ENCODE data around the gene PRPS1. TPM values are rescaled to one million over a fixed set of nuclear protein-coding genes. Genes with fewer than 3 reads are reported as not detected.
A peak's percentile ranks its signal among the peaks of the same experiment; 100 is the strongest.

Gene PRPS1
- total RNA-seq, 2 donors from 2014 or later: 37.5 to 37.6 TPM

DNA sequence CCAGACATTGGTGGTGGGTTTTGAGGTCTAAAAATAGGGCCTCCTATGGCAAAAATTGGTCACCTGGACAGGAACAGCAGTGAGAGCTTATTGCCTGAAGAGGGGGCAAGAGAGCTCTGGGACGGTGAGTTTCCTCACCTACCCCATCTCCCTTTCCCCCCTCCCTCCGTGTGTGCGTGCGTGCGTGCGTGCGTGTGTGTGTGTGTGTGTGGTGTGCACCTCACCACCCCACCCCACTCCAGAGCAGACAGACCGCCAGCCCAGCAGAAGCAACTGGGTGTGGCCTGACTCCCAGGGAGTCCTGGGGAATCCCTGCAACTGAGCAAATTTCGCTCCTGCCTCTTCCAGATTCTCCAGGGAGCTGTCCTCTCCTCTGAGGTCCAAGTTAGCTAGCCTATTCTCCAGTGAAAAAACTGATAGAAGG is 44.7 kb downstream of the PRPS1 start:
- H3K36me3 ChIP-seq: no peaks in the 10 kb centered on the region
- DNase-seq (ENCODE audit: low spot score): peak; percentile 58
- no peaks in the 10 kb centered on the region for H3K9me3 ChIP-seq
- no peak overlapping the region for H3K4me3 ChIP-seq
- WGBS: 4% methylated on average over 9 of the region's 9 CpGs
- intact Hi-C loops (cut with DNase I): loop anchor here (5.0 kb wide), 1 partner anchor 104 kb away; the partner anchor contains the start of genes NCBP2L and TSC22D3
- H3K27me3 ChIP-seq (replicated peaks; ENCODE audit: insufficient read depth): no peaks in the 10 kb centered on the region
- peak overlapping the region; percentile 89 for H3K27ac ChIP-seq
- TF ChIP-seq POLR2A (IDR thresholded peaks at IDR 0.05) (no peak), POLR2AphosphoS5 (IDR thresholded peaks at IDR 0.05) (peak; percentile 61)
- TF ChIP-seq, protein P1, sequence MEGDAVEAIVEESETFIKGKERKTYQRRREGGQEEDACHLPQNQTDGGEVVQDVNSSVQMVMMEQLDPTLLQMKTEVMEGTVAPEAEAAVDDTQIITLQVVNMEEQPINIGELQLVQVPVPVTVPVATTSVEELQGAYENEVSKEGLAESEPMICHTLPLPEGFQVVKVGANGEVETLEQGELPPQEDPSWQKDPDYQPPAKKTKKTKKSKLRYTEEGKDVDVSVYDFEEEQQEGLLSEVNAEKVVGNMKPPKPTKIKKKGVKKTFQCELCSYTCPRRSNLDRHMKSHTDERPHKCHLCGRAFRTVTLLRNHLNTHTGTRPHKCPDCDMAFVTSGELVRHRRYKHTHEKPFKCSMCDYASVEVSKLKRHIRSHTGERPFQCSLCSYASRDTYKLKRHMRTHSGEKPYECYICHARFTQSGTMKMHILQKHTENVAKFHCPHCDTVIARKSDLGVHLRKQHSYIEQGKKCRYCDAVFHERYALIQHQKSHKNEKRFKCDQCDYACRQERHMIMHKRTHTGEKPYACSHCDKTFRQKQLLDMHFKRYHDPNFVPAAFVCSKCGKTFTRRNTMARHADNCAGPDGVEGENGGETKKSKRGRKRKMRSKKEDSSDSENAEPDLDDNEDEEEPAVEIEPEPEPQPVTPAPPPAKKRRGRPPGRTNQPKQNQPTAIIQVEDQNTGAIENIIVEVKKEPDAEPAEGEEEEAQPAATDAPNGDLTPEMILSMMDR (IDR thresholded peaks at IDR 0.05): peak; percentile 44 to 85 (median 70)
- no peaks in the 10 kb centered on the region for H3K4me1 ChIP-seq (replicated peaks)

DNA sequence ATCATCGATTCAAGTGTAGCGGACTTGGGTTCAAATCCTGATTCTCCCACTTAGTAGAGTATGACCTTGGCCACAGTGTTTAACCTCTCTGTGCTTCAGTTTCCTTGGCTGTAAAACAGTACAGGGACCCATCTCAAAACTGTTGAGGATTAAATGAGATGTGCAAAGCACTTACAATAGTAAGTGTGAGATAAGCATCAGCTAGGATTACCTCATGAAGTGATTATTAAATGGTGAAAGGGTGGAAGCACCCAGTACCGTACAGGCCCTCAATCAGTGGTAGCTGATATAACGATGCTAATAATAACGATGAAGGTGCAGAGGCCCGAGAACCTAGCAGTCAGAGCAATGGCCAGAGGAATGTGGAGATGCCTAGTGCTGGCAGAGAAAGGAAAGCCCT is 45.1 kb downstream of the PRPS1 start:
- TF ChIP-seq POLR2A (IDR thresholded peaks at IDR 0.05): no peak
- no peak for TF ChIP-seq POLR2AphosphoS5 (IDR thresholded peaks at IDR 0.05)
- TF ChIP-seq, protein P1 (IDR thresholded peaks at IDR 0.05): no peak
- WGBS: 63% methylated on average over 6 of the region's 6 CpGs
- Histone ChIP-seq H3K36me3 (no peaks in the 10 kb centered on the region), H3K4me3 (no peak overlapping the region), H3K9me3 (no peaks in the 10 kb centered on the region), H3K27me3 (replicated peaks; ENCODE audit: insufficient read depth) (no peaks in the 10 kb centered on the region), H3K4me1 (replicated peaks) (no peaks in the 10 kb centered on the region), H3K27ac (peak overlapping the region; percentile 89)
- no peak for DNase-seq (ENCODE audit: low spot score)
- intact Hi-C loops (cut with DNase I): loop anchor here (5.0 kb wide), 1 partner anchor 104 kb away; the partner anchor contains the start of genes NCBP2L and TSC22D3

DNA sequence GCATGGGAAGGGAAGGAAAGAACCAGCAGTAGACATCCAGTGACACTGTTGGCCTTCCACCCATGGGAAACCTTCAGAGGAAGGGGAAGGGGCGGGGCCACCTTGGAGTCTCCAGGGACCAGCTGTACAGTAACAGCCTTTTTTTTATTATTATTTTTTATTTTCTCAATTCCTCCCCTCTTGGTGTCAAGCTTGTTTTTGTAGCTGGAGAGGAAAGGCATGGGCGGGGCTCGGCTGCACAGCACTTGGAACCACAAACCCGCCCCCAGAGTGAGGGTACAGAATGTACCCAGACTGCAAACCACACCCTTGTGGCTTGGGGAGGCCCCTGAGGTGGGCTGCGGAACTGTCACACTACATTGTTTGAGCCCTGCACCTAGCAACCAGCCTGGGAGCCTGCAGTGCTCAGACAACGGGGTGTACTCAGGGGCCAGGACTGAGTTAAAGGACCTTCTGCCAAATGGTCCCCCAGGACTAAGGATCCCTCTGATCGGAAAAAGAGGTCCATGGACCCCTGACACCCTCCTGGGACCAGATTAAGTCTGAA is 45.7 kb downstream of the PRPS1 start:
- no peaks in the 10 kb centered on the region for H3K4me1 ChIP-seq (replicated peaks)
- H3K36me3 ChIP-seq: no peaks in the 10 kb centered on the region
- intact Hi-C loops (cut with DNase I): loop anchor here (5.0 kb wide), 1 partner anchor 103 kb away; the partner anchor contains the start of genes NCBP2L and TSC22D3
- no peaks in the 10 kb centered on the region for H3K27me3 ChIP-seq (replicated peaks; ENCODE audit: insufficient read depth)
- H3K9me3 ChIP-seq: no peaks in the 10 kb centered on the region
- peak; percentile 41 for TF ChIP-seq POLR2AphosphoS5 (IDR thresholded peaks at IDR 0.05)
- TF ChIP-seq, protein P1 (IDR thresholded peaks at IDR 0.05): peak in 2 of 4 experiments; percentile 16 to 22
- TF ChIP-seq POLR2A (IDR thresholded peaks at IDR 0.05): no peak
- H3K27ac ChIP-seq: peak overlapping the region; percentile 89
- WGBS: 26% methylated on average over 7 of the region's 7 CpGs
- DNase-seq (ENCODE audit: low spot score): peak; percentile 69
- no peak overlapping the region for H3K4me3 ChIP-seq

DNA sequence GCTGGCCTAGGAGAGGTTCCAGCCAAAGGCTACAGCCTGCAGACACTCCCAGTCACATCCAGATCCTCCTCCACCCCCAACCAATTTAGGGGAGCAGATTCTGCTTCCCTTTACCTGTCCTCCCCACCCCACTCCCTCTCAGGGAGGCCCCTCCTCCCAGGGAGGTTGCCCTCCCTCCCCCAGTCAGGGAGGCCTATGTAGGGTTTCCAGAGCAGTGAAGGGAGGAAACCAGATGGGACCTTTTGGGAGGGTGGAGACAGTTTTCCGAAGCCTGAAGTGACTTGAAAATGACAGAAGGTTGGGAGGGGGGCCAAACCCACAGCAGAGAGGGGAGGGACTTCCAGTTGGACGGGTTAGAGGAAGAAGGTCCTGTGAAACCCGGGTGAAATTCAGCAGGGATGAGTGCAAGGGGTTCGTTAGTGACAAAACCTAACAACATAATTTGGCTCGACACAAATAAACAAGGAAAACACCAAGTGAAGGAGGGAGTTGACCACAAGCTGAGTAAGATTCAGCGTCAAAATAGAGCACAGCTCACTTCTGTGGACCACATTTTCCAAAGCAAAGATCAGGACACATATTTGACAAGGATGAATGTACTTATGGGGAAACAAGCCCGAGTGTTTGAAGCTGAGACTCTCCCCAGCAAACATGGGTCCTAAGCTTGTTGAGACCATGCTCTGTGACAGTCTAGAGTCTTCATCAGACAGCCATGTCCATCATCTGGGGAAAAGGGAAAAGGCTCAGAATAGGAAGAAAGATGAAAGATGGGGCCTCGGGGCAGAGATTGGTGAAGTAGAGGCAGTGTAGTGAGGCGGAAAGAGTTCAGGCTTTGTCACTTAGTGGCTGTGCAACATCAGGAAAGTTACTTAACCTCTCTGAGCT is 46.4 kb downstream of the PRPS1 start:
- Histone ChIP-seq H3K9me3 (no peaks in the 10 kb centered on the region), H3K27ac (peak overlapping the region; percentile 89), H3K4me3 (no peak overlapping the region), H3K27me3 (replicated peaks; ENCODE audit: insufficient read depth) (no peaks in the 10 kb centered on the region), H3K4me1 (replicated peaks) (no peaks in the 10 kb centered on the region), H3K36me3 (no peaks in the 10 kb centered on the region)
- WGBS: 35% methylated on average over 9 of the region's 9 CpGs
- no peak for TF ChIP-seq POLR2AphosphoS5 (IDR thresholded peaks at IDR 0.05)
- no peak for TF ChIP-seq POLR2A (IDR thresholded peaks at IDR 0.05)
- TF ChIP-seq, protein P1 (IDR thresholded peaks at IDR 0.05): no peak
- peak; percentile 61 for DNase-seq (ENCODE audit: low spot score)
- intact Hi-C loops (cut with DNase I): loop anchor here (5.0 kb wide), 1 partner anchor 103 kb away; the partner anchor contains the start of genes NCBP2L and TSC22D3

Measured in prostate gland (tissue), 2 donors.